ENCODE measurements around the gene NLE1.

NLE1 gene

DNA sequence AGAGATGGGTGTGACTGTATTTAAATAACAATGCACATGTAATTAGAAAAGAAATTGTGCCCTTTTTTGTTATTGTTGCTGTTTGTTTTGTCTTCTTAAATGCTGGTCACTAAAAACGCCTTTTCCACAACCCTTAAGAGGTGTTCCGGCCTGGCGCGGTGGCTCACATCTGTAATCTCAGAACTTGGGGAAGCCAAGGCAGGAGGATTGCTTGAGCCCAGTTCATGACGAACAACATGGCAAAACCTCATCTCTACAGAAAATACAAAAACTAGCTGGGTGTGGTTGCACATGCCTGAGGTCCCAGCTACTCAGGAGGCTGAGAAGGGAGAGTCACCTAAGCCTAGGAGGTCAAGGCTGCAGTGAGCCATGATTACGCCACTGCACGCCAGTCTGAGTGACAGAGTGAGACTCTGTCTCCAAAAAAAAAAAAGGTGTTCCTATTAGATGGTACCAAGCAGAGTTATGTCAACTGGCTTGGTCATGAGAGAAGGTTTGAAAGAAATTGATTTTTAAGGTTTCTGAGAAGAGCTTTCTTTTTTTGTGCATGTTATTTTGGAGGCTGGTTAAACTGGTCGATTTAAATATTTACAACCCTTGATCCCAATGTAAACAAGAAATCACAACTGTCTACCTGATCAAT, 55.1 kb downstream of the NLE1 start:
- no peak for DNase-seq (ENCODE audit: low read depth)

GRCh38 chr17:35086164-35086563, 55.9 kb downstream of the NLE1 start:
- DNase-seq (ENCODE audit: low read depth): no peak

GRCh38 chr17:35084987-35085386, 57.1 kb downstream of the NLE1 start:
- DNase-seq (ENCODE audit: low read depth): no peak

GRCh38 chr17:35083071-35083470, 59.0 kb downstream of the NLE1 start:
- DNase-seq (ENCODE audit: low read depth): no peak

DNA sequence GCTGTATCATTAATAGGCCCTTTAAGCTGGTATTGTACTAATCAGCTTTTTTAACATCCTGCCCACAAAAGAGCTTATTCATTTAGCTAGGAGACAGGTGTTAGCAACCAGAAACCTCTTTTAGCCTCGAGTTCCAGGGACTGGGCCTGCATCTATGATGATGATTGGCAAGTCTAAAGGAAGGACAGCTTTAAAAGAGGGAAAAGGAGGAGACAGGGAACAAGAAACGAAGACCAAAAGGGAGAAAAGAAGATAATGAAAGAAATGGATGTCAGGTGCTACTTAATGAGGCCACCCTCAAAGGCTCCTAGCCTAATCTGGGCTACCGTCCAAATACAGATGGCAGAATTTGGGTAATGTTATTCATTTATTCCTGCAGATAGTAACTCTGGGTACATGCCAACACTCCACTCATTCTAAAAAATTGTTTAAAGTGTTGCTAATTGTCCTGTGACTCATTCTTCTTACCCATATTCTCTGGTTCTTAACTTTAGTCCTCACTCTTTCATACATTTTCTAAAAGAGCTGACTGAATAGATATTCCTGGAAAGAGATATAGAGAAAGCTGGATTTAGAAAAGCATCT, 59.9 kb downstream of the NLE1 start:
- DNase-seq (ENCODE audit: low read depth): no peak

- DNase-seq (ENCODE audit: low read depth): no peak
Measured at GRCh38 chr17:35081638-35082037, 60.5 kb downstream of the NLE1 start.

- DNase-seq (ENCODE audit: low read depth): no peak
Measured at GRCh38 chr17:35080536-35080935, 61.6 kb downstream of the NLE1 start.

GRCh38 chr17:35079547-35080423, 62.3 kb downstream of the NLE1 start:
- no peak for DNase-seq (ENCODE audit: low read depth)

All from T follicular helper cell (primary cell).